B cell (primary cell): ENCODE data around the gene VPS39. TPM values are rescaled to one million over a fixed set of nuclear protein-coding genes. Genes with fewer than 3 reads are reported as not detected.

Experiments used
- ATAC-seq: fragments of 200-7000 bp; cut with Tn5 transposase; one replicate; pipeline ENCODE4 v1.10.0; 2021; ENCODE audit warnings: low read depth, mild to moderate bottlenecking, moderate number of reproducible peaks, moderate library complexity
- CTCF ChIA-PET: fragments of 350-600 bp; sonication (Branson Sonifier 250); formaldehyde crosslinking; loops from one replicate; lab custom pipeline; 2021; ENCODE audit warnings: antibody characterized with exemption, inconsistent platforms; lab: Charles Lee
- POLR2A ChIA-PET: fragments of 350-600 bp; sonication (Branson Sonifier 250); formaldehyde crosslinking; loops from one replicate; lab custom pipeline; 2021; ENCODE audit warnings: antibody characterized with exemption; lab: Charles Lee
- DNase-seq: peaks from one replicate; pipeline ENCODE4 v3.0.0; 2013
- H2AFZ ChIP-seq: 2 replicates; pipeline ENCODE4 v1.6.1; 2012; ENCODE audit warnings: mild to moderate bottlenecking, low read depth, low read length; ENCODE audit not compliant: insufficient read depth, poor library complexity, severe bottlenecking
- H3K27ac ChIP-seq, 2 donors: 1 replicate in 1 of 2; 2 replicates in 1 of 2; pipeline ENCODE4 v1.5.1; 2012 to 2013; ENCODE audit warnings: low read length in 2 of 2, mild to moderate bottlenecking in 2 of 2, moderate library complexity in 1 of 2
- H3K27me3 ChIP-seq, 4 experiments: fragments of 200-600 bp in 1 of 4; sonication (generic) in 1 of 4; replicated peaks in 1 of 4; 1 replicate in 2 of 4; 2 replicates in 2 of 4; pipeline versions ENCODE4 v1.6.1 to v1.7.0; 2013 to 2016; ENCODE audit warnings: low read length in 3 of 4, mild to moderate bottlenecking in 2 of 4, mixed read lengths in 1 of 4, moderate library complexity in 1 of 4; ENCODE audit not compliant: insufficient read depth in 4 of 4, control insufficient read depth in 3 of 4; ENCODE audit errors: control extremely low read depth in 1 of 4
- H3K36me3 ChIP-seq, 2 experiments: replicated peaks in 1 of 2; 1 replicate in 1 of 2; 2 replicates in 1 of 2; pipeline versions ENCODE4 v1.6.1 to v1.7.1; 2013; ENCODE audit warnings: low read length in 1 of 2; ENCODE audit not compliant: insufficient read depth in 2 of 2, control insufficient read depth in 1 of 2; ENCODE audit errors: control extremely low read depth in 1 of 2, extremely low read depth in 1 of 2
- H3K4me1 ChIP-seq, 2 donors: fragments of 200-600 bp in 1 of 2; sonication (generic) in 1 of 2; 1 replicate in 1 of 2; 2 replicates in 1 of 2; pipeline versions ENCODE4 v1.5.1 to v1.6.1; 2013 to 2017; ENCODE audit warnings: low read length in 2 of 2; ENCODE audit not compliant: control insufficient read depth in 2 of 2, insufficient read depth in 2 of 2
- H3K4me2 ChIP-seq: replicated peaks from 2 replicates; pipeline ENCODE3; 2012; ENCODE audit warnings: mild to moderate bottlenecking, low read depth, low read length; ENCODE audit not compliant: poor library complexity, severe bottlenecking
- H3K4me3 ChIP-seq, 5 experiments: fragments of 200-600 bp in 1 of 5; sonication (generic) in 1 of 5; 1 replicate in 3 of 5; 2 replicates in 2 of 5; pipeline versions ENCODE4 v1.5.1 to v1.7.0; 2011 to 2016; ENCODE audit warnings: low read length in 4 of 5, mild to moderate bottlenecking in 4 of 5, low read depth in 2 of 5, control low read depth in 1 of 5, moderate library complexity in 1 of 5; ENCODE audit not compliant: insufficient read depth in 1 of 5; ENCODE audit errors: control extremely low read depth in 1 of 5, extremely low read depth in 1 of 5
- H3K79me2 ChIP-seq: fragments of 200-600 bp; sonication (generic); one replicate; pipeline ENCODE4 v1.6.0; 2016; ENCODE audit warnings: low read length; ENCODE audit not compliant: control insufficient read depth, insufficient read depth
- H3K9ac ChIP-seq: fragments of 200-600 bp; sonication (generic); 2 replicates; pipeline ENCODE4 v1.6.1; 2017; ENCODE audit warnings: mild to moderate bottlenecking, low read length, moderate library complexity
- H3K9me3 ChIP-seq, 3 donors: one replicate each; pipeline versions ENCODE4 v1.6.1 to v1.7.1; 2013; ENCODE audit warnings: low read length in 2 of 3; ENCODE audit not compliant: control insufficient read depth in 2 of 3, insufficient read depth in 1 of 3; ENCODE audit errors: control extremely low read depth in 1 of 3
- H4K20me1 ChIP-seq: 2 replicates; pipeline ENCODE4 v1.6.0; 2012; ENCODE audit warnings: mild to moderate bottlenecking, low read length; ENCODE audit not compliant: insufficient read depth, control insufficient read depth, poor library complexity, severe bottlenecking
- H3K27ac Mint-ChIP-seq: one replicate; pipeline ENCODE4 v1.8.0; 2021; ENCODE audit warnings: mixed read lengths
- H3K27me3 Mint-ChIP-seq: one replicate; pipeline ENCODE4 v1.8.0; 2021; ENCODE audit warnings: mixed read lengths
- H3K4me1 Mint-ChIP-seq: one replicate; pipeline ENCODE4 v1.8.0; 2021; ENCODE audit warnings: mixed read lengths
- H3K4me3 Mint-ChIP-seq: one replicate; pipeline ENCODE4 v1.8.0; 2021; ENCODE audit warnings: mixed read lengths
- H3K9me3 Mint-ChIP-seq: one replicate; pipeline ENCODE4 v1.8.0; 2022; ENCODE audit warnings: mixed read lengths; ENCODE audit not compliant: insufficient read depth
- EZH2 ChIP-seq: IDR thresholded peaks from 2 replicates; pipeline ENCODE4 v1.6.1; 2012; ENCODE audit warnings: borderline replicate concordance, low read depth, mild to moderate bottlenecking, moderate library complexity, low read length; ENCODE audit not compliant: insufficient read depth, poor library complexity, severe bottlenecking
- WGBS: methylation state at CpG from one replicate; pipeline ENCODE4 v1.1.5; 2013; ENCODE audit warnings: missing lambda C conversion rate; ENCODE audit not compliant: insufficient coverage; 5-methylcytosine and 5-hydroxymethylcytosine counted together
- intact Hi-C: fragments of 100-400 bp; cut with micrococcal nuclease; formaldehyde crosslinking; loops from one replicate; pipeline ENCODE4 v1.10.0; 2022
- polyA plus RNA-seq: library from polyadenylated mRNA; depleted of rRNA; stranded (reverse); fragments of >200 nt; gene quantifications from 2 replicates; pipeline ENCODE4 v1.2.3, GENCODE V29; 2012
- total RNA-seq, 2 donors: library from RNA; stranded (reverse); fragments of 120-200 nt in 1 of 2; gene quantifications; 1 replicate in 1 of 2; 2 replicates in 1 of 2; pipeline versions ENCODE4 v1.2.3 to v1.2.4, GENCODE V29; 2013 to 2022
- TF ChIP-seq, protein P1 (sequence below): fragments of 200-600 bp; IDR thresholded peaks from one replicate; pipeline ENCODE4 v1.8.0; 2022; ENCODE audit warnings: antibody characterized with exemption, mild to moderate bottlenecking

The VPS39 gene
- total and polyA plus RNA-seq, 2 donors (not counting 1 experiment from before 2014, with no cell fraction given), result 82.8 to 145 TPM

DNA sequence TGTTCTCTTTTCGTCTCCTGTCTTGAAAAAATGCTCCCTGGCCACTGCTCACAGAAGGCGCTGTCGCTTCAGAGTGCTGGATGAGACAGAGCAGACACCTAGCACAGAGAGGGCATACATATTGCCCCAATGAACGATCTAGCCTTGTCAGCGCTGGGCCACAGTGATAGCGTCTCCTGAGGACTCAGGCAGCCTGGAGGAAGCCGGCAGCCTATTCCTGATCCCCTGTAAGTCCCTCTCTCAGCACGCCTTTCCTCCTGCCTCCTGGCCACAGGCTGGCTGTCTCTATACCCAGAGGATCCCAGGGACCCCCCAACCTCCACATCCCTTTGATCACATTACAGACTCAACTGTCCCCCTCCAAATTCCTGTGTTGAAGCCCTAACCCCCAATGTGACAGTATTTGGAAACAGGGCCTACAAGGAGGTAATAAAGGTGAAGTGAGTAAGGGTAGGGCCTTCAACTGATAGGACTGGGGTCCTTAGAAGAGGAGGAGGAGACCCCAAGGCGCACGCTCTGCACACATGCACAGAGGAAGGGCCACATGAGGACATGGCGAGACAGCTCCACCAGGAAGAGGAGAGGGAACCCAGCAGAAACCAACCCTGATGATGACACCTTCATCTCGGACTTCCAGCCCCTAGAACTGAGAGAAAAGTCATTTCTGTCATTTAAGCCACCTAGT is 59.2 kb downstream of the VPS39 start:
- H3K4me1 Mint-ChIP-seq, result no peaks in the 10 kb centered on the region
- H3K36me3 ChIP-seq, result no peaks in the 10 kb centered on the region
- DNase-seq, result no peak
- H3K9me3 ChIP-seq, result no peaks in the 10 kb centered on the region
- peaks cover 4% of the 10 kb centered on the region for H3K27me3 Mint-ChIP-seq
- ChIA-PET CTCF (interaction anchor here (1.3 kb wide), 1 partner anchor 13 kb away, joined by 4 read pairs; no protein-coding TSS in a partner anchor), POLR2A (no interaction called here)
- intact Hi-C loops, result no loop called here
- no peak overlapping the region for H3K9ac ChIP-seq
- H3K9me3 Mint-ChIP-seq, result no peaks in the 10 kb centered on the region
- H3K27ac Mint-ChIP-seq, result no peak overlapping the region
- WGBS, result 95% methylated on average over 11 of the region's 12 CpGs
- no peak overlapping the region for H3K27ac ChIP-seq
- no peaks in the 10 kb centered on the region for H3K4me1 ChIP-seq
- no peak for TF ChIP-seq EZH2
- TF ChIP-seq, protein P1, sequence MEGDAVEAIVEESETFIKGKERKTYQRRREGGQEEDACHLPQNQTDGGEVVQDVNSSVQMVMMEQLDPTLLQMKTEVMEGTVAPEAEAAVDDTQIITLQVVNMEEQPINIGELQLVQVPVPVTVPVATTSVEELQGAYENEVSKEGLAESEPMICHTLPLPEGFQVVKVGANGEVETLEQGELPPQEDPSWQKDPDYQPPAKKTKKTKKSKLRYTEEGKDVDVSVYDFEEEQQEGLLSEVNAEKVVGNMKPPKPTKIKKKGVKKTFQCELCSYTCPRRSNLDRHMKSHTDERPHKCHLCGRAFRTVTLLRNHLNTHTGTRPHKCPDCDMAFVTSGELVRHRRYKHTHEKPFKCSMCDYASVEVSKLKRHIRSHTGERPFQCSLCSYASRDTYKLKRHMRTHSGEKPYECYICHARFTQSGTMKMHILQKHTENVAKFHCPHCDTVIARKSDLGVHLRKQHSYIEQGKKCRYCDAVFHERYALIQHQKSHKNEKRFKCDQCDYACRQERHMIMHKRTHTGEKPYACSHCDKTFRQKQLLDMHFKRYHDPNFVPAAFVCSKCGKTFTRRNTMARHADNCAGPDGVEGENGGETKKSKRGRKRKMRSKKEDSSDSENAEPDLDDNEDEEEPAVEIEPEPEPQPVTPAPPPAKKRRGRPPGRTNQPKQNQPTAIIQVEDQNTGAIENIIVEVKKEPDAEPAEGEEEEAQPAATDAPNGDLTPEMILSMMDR, result no peak
- no peaks in the 10 kb centered on the region for H4K20me1 ChIP-seq
- no peak overlapping the region for H2AFZ ChIP-seq
- H3K4me3 ChIP-seq, result no peak overlapping the region
- H3K4me2 ChIP-seq, result no peak overlapping the region
- H3K4me3 Mint-ChIP-seq, result no peak overlapping the region
- H3K79me2 ChIP-seq, result no peaks in the 10 kb centered on the region
- H3K27me3 ChIP-seq, result peaks cover 0 to 6% (median 0%) of the 10 kb centered on the region in 4 experiments
- ATAC-seq, result no peak

DNA sequence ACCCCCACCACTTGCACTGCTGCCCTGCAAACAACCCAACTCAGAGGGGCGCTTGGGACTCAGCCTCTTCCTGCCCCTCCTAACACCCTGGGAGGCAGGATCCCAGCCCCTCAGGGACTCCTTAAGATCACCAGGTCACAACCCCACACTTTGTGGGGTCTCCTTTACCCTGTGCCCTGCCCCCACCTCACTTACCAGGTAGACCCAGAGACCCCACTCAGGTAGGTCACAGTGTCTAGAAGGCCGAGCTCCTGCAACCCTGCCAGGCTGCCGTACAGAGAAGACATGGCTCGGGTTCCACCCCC is 60.7 kb downstream of the VPS39 start:
- Histone ChIP-seq H3K27me3 (peaks cover 0 to 6% (median 0%) of the 10 kb centered on the region in 4 experiments), H4K20me1 (no peaks in the 10 kb centered on the region), H3K79me2 (no peaks in the 10 kb centered on the region), H3K9me3 (no peaks in the 10 kb centered on the region), H3K36me3 (no peaks in the 10 kb centered on the region), H2AFZ (no peak overlapping the region), H3K4me3 (no peak overlapping the region), H3K27ac (no peak overlapping the region), H3K4me1 (no peaks in the 10 kb centered on the region), H3K4me2 (no peak overlapping the region), H3K9ac (no peak overlapping the region)
- TF ChIP-seq EZH2, result no peak
- TF ChIP-seq, protein P1, result no peak
- Mint-ChIP-seq H3K9me3 (no peaks in the 10 kb centered on the region), H3K4me3 (no peak overlapping the region), H3K27me3 (peaks cover 4% of the 10 kb centered on the region), H3K4me1 (no peaks in the 10 kb centered on the region), H3K27ac (no peak overlapping the region)
- no peak for DNase-seq
- intact Hi-C loops, result no loop called here
- 99% methylated on average over 4 of the region's 4 CpGs for WGBS
- CTCF ChIA-PET, result interaction anchor here (1.3 kb wide), 1 partner anchor 11 kb away, joined by 4 read pairs; no protein-coding TSS in a partner anchor
- ATAC-seq, result no peak
- POLR2A ChIA-PET, result no interaction called here
